CD4-positive, alpha-beta T cell treated with Interleukin-2 at 100 ng/mL for 4 hours (primary cell): ENCODE data around the gene TBCD.
"Not testable (repeated sequence)": the region's sequence is repeated elsewhere in the genome, so short reads cannot be mapped to it uniquely, and the experiment has no call there.

Source experiments
- DNase-seq: peaks from one replicate; pipeline ENCODE4 v3.0.0-alpha.2; 2020; ENCODE audit warnings: low spot score

Gene TBCD

GRCh38 chr17:82940226-82941020, 188.6 kb downstream of the TBCD start:
- DNase-seq, result no peak

- DNase-seq, result no peak
Observed at GRCh38 chr17:82941021-82942001, 189.4 kb downstream of the TBCD start.

GRCh38 chr17:82942166-82943130, 190.6 kb downstream of the TBCD start:
- DNase-seq, result no peak

- no peak for DNase-seq
Observed at GRCh38 chr17:82943339-82943738, 191.5 kb downstream of the TBCD start.

- no peak for DNase-seq
Observed at GRCh38 chr17:82943751-82944150, 191.9 kb downstream of the TBCD start.

- DNase-seq, result no peak
Observed at GRCh38 chr17:82944990-82945389, 193.1 kb downstream of the TBCD start.

- DNase-seq, result no peak
Observed at GRCh38 chr17:82946081-82946480, 194.2 kb downstream of the TBCD start.

GRCh38 chr17:82947051-82947991, 195.5 kb downstream of the TBCD start:
- no peak for DNase-seq

GRCh38 chr17:82948081-82948511, 196.2 kb downstream of the TBCD start:
- no peak for DNase-seq

DNA sequence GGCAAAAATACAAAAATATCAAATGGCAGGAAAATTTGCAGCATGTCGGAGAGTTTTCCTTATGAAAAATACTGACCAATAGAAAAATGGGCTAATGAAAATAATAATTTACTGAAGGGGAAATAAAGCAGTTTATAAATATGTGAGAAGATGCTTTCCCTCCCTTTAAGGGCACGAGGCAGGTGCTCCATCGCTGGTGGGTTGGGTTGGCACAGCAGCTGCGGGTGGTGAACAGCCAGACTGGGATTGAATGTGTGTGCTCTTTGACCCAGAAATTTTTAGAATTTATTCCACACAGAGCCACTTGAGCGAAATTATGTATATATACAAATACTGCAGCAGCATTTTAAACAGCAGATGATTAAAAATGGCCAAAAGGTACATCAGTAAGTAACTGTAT, 197.1 kb downstream of the TBCD start:
- DNase-seq, result no peak

DNA sequence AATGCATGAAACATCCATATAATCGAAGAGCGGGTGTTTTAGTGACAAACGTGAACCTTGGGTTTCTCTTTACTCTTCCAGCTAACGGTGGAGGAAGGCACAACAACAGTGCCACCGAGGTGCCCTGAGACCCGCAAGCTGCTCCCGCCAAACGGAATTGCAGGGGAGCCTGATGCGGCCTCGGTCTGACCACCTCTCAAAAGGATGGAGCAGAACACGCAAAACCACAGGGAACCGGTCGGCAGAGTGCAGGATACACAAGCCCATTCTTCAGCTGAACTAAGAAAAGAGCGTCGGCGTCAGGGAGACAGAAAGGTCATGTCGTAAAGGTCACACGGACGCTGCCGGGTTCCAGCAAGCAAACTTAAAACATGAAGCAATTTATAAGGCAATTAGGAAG, 197.5 kb downstream of the TBCD start:
- no peak for DNase-seq

GRCh38 chr17:82949984-82950383, 198.1 kb downstream of the TBCD start:
- no peak for DNase-seq

- DNase-seq, result no peak
Observed at GRCh38 chr17:82950525-82951102, 198.7 kb downstream of the TBCD start.

DNA sequence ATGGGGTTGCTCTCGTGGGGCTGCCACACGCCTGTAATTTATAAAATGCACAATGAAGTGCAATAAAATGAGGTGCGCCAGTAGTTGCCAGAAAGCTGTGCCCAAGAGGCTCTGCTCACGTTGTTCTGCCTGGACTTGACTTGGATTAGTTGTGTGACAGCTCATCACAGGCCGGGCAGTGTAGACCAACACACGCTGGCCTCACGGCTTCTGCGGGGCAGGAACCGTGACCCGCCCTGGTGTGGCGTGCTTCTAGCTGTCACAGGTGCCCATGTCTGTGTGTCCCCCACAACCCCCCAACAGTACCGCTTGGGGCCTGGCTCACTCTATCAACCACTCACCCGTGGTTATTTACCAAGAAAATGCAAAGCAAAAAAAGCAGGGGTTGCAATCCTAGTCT, 200.2 kb downstream of the TBCD start:
- DNase-seq, result no peak

DNA sequence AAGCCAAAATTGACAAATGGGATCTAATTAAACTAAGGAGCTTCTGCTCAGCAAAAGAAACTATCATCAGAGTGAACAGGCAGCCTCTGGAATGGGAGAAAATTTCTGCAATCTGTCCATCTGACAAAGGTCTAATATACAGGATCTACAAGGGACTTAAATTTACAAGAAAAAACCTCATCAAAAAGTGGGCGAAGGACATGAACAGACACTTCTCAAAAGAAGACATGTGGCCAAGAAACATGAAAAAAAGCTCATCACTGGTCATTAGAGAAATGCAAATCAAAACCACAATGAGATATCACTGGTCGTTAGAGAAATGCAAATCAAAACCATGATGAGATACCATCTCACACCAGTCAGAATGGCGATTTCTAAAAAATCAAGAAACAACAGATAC, 203.2 kb downstream of the TBCD start:
- not testable (repeated sequence) for DNase-seq

- not testable (repeated sequence) for DNase-seq
Observed at GRCh38 chr17:82955627-82956026, 203.8 kb downstream of the TBCD start.

DNA sequence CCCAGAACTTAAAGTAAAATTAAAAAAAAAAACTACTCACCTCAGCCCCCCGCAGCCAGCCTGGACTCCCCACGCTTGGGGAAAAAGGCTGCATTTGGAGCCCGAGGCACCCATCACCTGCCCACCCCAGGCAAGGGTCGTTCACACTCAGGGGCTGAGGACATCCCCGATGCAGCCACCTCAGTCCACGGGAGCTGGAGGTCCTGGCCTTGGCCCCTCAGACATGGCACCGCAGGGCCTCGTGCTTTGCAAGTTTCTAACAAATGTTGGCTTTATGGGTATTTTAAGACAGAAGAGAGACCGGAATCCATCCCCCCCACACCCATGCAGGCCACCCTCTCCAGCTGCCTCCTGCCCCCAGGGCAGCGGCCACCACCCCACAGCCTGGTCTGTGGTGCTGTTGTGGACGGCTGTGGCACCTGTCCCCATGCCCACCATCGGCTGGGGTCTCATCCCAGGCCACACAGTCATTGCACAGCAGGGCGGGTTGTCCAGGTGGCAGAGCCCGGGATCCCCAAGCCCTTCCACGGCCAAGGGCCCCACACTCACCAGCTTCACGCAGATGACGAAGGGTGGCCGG, 204.4 kb downstream of the TBCD start:
- no peak for DNase-seq

DNA sequence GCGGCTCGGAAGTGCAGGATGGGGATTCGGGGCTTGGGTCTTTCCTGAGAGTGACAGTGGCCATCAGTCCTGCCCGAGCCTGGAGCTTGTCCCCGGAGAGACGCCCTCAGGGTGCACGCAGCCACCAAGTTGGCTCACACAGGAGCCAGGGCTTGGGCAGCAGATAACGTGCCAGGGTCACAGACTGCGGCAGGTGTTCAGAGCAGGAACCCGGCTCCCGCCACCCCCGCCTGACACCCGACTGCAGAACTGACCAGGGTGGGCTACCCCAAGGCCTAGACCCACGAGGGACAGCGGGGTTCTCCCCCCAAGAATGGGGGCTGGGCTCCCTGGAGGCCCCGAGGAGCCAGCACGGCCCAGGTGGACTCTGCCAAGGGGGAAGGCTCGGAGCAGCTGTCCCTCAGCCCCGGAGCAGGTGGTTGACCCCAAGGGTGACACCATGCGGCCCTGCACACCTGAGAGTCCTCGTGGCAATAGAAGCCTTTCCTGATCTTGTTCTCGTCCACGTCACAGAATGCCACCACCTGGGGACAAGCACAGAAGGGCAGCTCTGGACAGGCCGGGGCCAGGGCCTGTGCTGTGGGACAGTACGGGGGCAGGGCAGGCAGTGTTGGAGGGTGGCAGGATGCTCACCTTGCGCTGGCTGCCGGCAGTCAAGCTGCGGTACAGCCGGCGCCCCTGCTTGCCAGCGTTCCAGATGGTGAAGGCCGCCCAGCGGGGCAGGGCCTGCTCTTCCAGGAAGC, 205.0 kb downstream of the TBCD start:
- no peak for DNase-seq

- DNase-seq, result no peak
Observed at GRCh38 chr17:82957469-82957795, 205.6 kb downstream of the TBCD start.
